Endodermal cell (in vitro differentiated cells): Measurements from ENCODE around the gene ZNRD2. TPM values are rescaled to one million over a fixed set of nuclear protein-coding genes. Genes with fewer than 3 reads are reported as not detected.

Source experiments
- DNase-seq: peaks from one replicate; pipeline ENCODE4 v3.0.0-alpha.2; 2017
- H3K27ac ChIP-seq: 2 replicates; pipeline ENCODE4 v1.5.1; 2013; ENCODE audit warnings: mild to moderate bottlenecking, low read depth, low read length, moderate library complexity
- H3K27me3 ChIP-seq: 2 replicates; pipeline ENCODE4 v1.6.1; 2013; ENCODE audit warnings: mild to moderate bottlenecking, low read length, moderate library complexity; ENCODE audit not compliant: insufficient read depth, control insufficient read depth, poor library complexity, severe bottlenecking
- H3K36me3 ChIP-seq: 2 replicates; pipeline ENCODE4 v1.7.0; 2013; ENCODE audit warnings: mild to moderate bottlenecking, low read length, moderate library complexity; ENCODE audit not compliant: control insufficient read depth, insufficient read depth
- H3K4me1 ChIP-seq: one replicate; pipeline ENCODE4 v1.7.0; 2013; ENCODE audit warnings: low read length; ENCODE audit not compliant: control insufficient read depth, insufficient read depth
- H3K4me3 ChIP-seq: 2 replicates; pipeline ENCODE4 v1.5.1; 2013; ENCODE audit warnings: mild to moderate bottlenecking, low read length, moderate library complexity
- H3K9ac ChIP-seq: 2 replicates; pipeline ENCODE4 v1.6.1; 2013; ENCODE audit warnings: mild to moderate bottlenecking, low read length, moderate library complexity; ENCODE audit not compliant: poor library complexity, severe bottlenecking; ENCODE audit errors: extremely low read depth
- H3K9me3 ChIP-seq: 2 replicates; pipeline ENCODE4 v1.6.1; 2013; ENCODE audit warnings: mild to moderate bottlenecking, low read length, moderate library complexity; ENCODE audit not compliant: control insufficient read depth
- H3K27ac Mint-ChIP-seq: 2 replicates; pipeline ENCODE4 v1.8.0; 2020; ENCODE audit warnings: mixed read lengths
- H3K27me3 Mint-ChIP-seq: 2 replicates; pipeline ENCODE4 v1.8.0; 2021; ENCODE audit warnings: mild to moderate bottlenecking, mixed read lengths; ENCODE audit not compliant: insufficient read depth
- H3K36me3 Mint-ChIP-seq: 2 replicates; pipeline ENCODE4 v1.8.0; 2020; ENCODE audit warnings: low read depth, mixed read lengths
- H3K4me1 Mint-ChIP-seq: 2 replicates; pipeline ENCODE4 v1.8.0; 2020; ENCODE audit warnings: mixed read lengths
- H3K4me3 Mint-ChIP-seq: 2 replicates; pipeline ENCODE4 v1.8.0; 2020; ENCODE audit warnings: mild to moderate bottlenecking, moderate library complexity, mixed read lengths
- H3K9me3 Mint-ChIP-seq: 2 replicates; pipeline ENCODE4 v1.8.0; 2020; ENCODE audit warnings: mild to moderate bottlenecking, mixed read lengths
- CTCF ChIP-seq: fragments of 200-600 bp; sonication (generic); conservative IDR thresholded peaks from 2 replicates; pipeline ENCODE4 v1.5.0; 2021; ENCODE audit warnings: antibody characterized with exemption, mild to moderate bottlenecking
- WGBS, 2 experiments: methylation state at CpG; one replicate each; pipeline versions ENCODE4 v1.1.5 to v1.1.7; 2013; ENCODE audit warnings: missing lambda C conversion rate in 2 of 2, mixed read lengths in 1 of 2; ENCODE audit not compliant: insufficient coverage in 1 of 2, insufficient read length in 1 of 2; 5-methylcytosine and 5-hydroxymethylcytosine counted together
- total RNA-seq, 2 donors: library from RNA; stranded (reverse); fragmentation: NEBNext Ultra II Directional in 1 of 2; extraction: Animal tissue kit (Norgen Biotek cat#: 25700) in 1 of 2; gene quantifications; 2 replicates in 1 of 2; 3 replicates in 1 of 2; pipeline ENCODE4 v1.2.1, GENCODE V29; 2021

Gene ZNRD2
- total RNA-seq, 2 donors from 2014 or later: 32.8 to 36.5 TPM

GRCh38 chr11:65586676-65587075 lies 16.4 kb downstream of the ZNRD2 start:
- no peaks in the 10 kb centered on the region for H3K9me3 Mint-ChIP-seq
- WGBS, 2 experiments: 80 to 83% methylated on average over 1 to 2 of the region's 2 CpGs
- peak; percentile 71 for DNase-seq

GRCh38 chr11:65588199-65589054 lies 18.1 kb downstream of the ZNRD2 start:
- H3K9me3 ChIP-seq: no peaks in the 10 kb centered on the region
- H3K4me1 ChIP-seq: no peaks in the 10 kb centered on the region
- H3K4me3 Mint-ChIP-seq: no peak overlapping the region
- WGBS, 2 experiments: 71 to 88% methylated on average over 10 to 13 of the region's 13 CpGs
- peaks cover 2% of the 10 kb centered on the region for H3K4me1 Mint-ChIP-seq
- H3K27ac ChIP-seq: no peak overlapping the region
- no peak overlapping the region for H3K27ac Mint-ChIP-seq
- peak; percentile 74 for TF ChIP-seq CTCF
- H3K27me3 Mint-ChIP-seq: peaks cover 88% of the 10 kb centered on the region
- H3K27me3 ChIP-seq: peaks cover 59% of the 10 kb centered on the region
- no peaks in the 10 kb centered on the region for H3K36me3 ChIP-seq
- H3K9ac ChIP-seq: no peak overlapping the region
- no peaks in the 10 kb centered on the region for H3K36me3 Mint-ChIP-seq
- no peak overlapping the region for H3K4me3 ChIP-seq
- H3K9me3 Mint-ChIP-seq: no peaks in the 10 kb centered on the region
- peak; percentile 89 for DNase-seq

More at GRCh38 chr11:65586676-65587075, 16.4 kb downstream of the ZNRD2 start:
- peaks cover 65% of the 10 kb centered on the region for H3K27me3 ChIP-seq
- H3K4me1 ChIP-seq: no peaks in the 10 kb centered on the region
- Mint-ChIP-seq H3K36me3 (no peaks in the 10 kb centered on the region), H3K4me1 (peaks cover 2% of the 10 kb centered on the region), H3K27ac (no peak overlapping the region), H3K4me3 (no peak overlapping the region), H3K27me3 (peaks cover 93% of the 10 kb centered on the region)
- H3K4me3 ChIP-seq: no peak overlapping the region
- H3K9ac ChIP-seq: no peak overlapping the region
- TF ChIP-seq CTCF: no peak
- H3K36me3 ChIP-seq: no peaks in the 10 kb centered on the region
- no peaks in the 10 kb centered on the region for H3K9me3 ChIP-seq
- H3K27ac ChIP-seq: no peak overlapping the region

GRCh38 chr11:65589444-65590239 lies 19.4 kb downstream of the ZNRD2 start:
- TF ChIP-seq CTCF: no peak
- peaks cover 51% of the 10 kb centered on the region for H3K27me3 ChIP-seq
- no peak overlapping the region for H3K4me3 Mint-ChIP-seq

More at GRCh38 chr11:65589444-65590239, 19.4 kb downstream of the ZNRD2 start:
- peaks cover 2% of the 10 kb centered on the region for H3K4me1 Mint-ChIP-seq
- H3K36me3 Mint-ChIP-seq: no peaks in the 10 kb centered on the region
- no peak overlapping the region for H3K27ac Mint-ChIP-seq
- H3K9me3 ChIP-seq: no peaks in the 10 kb centered on the region
- no peak overlapping the region for H3K9ac ChIP-seq
- no peak overlapping the region for H3K27ac ChIP-seq
- H3K36me3 ChIP-seq: no peaks in the 10 kb centered on the region
- WGBS, 2 experiments: 67 to 85% methylated on average over 1 to 9 of the region's 9 CpGs
- no peaks in the 10 kb centered on the region for H3K9me3 Mint-ChIP-seq
- H3K4me1 ChIP-seq: no peaks in the 10 kb centered on the region
- no peak for DNase-seq
- no peak overlapping the region for H3K4me3 ChIP-seq
- H3K27me3 Mint-ChIP-seq: peaks cover 87% of the 10 kb centered on the region
